ENCODE measurements around the gene MAST4. TPM values are rescaled to one million over a fixed set of nuclear protein-coding genes. Genes with fewer than 3 reads are reported as not detected.

MAST4 gene
- total RNA-seq, 4 donors from 2014 or later: 8.2 to 203 (median 35.5) TPM

DNA sequence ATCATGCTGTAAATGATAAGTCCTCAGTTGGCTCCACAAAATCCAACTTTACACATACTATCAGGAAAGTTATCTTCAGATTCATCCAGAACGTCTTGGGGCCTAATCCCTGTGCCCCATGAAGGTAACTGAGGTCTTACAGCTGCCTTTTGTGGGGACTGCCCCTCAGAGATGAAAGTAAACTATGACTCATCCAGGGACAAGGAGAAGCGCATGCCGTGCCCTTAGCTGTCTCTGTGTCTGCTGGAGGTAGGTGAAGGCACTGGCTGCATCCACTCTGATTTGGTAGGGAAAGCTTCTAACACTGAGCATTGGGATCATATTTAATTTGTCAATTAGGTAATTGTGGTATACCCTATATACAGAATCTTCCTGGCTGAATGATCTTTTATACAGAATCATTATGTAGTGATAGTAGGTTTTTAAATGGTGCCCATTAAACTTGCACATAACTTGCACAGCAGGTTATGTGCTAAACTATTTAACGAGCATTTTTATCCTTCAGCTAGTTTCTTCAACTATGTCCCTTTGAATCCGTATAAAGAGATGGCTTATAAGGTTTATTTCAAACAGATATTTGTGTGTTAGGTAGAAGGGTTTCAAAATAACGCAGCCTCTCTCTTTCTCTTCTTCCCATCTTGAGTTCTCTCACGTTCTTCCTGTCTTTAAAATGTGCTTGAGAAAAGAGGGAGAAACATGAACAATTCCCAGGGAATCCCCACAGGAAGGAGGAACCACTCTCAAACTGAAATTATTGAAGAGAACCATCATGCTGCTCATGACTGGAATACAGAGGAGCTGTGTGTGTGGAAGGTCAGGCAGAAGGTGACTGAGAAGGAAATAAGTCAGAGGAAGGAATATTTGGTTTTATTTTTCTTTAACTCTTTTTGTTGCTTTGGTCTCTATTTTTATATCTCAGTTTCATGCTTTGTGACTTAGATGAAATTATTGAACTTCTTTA is 349.5 kb downstream of the MAST4 start:
- H3K9me3 ChIP-seq: no peaks in the 10 kb centered on the region
- intact Hi-C loops (cut with DNase I; ENCODE audit: low total_unique reads): no loop called here
- no peak for TF ChIP-seq POLR2A (IDR thresholded peaks at IDR 0.05)
- TF ChIP-seq, protein P1, sequence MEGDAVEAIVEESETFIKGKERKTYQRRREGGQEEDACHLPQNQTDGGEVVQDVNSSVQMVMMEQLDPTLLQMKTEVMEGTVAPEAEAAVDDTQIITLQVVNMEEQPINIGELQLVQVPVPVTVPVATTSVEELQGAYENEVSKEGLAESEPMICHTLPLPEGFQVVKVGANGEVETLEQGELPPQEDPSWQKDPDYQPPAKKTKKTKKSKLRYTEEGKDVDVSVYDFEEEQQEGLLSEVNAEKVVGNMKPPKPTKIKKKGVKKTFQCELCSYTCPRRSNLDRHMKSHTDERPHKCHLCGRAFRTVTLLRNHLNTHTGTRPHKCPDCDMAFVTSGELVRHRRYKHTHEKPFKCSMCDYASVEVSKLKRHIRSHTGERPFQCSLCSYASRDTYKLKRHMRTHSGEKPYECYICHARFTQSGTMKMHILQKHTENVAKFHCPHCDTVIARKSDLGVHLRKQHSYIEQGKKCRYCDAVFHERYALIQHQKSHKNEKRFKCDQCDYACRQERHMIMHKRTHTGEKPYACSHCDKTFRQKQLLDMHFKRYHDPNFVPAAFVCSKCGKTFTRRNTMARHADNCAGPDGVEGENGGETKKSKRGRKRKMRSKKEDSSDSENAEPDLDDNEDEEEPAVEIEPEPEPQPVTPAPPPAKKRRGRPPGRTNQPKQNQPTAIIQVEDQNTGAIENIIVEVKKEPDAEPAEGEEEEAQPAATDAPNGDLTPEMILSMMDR (IDR thresholded peaks at IDR 0.05): no peak

DNA sequence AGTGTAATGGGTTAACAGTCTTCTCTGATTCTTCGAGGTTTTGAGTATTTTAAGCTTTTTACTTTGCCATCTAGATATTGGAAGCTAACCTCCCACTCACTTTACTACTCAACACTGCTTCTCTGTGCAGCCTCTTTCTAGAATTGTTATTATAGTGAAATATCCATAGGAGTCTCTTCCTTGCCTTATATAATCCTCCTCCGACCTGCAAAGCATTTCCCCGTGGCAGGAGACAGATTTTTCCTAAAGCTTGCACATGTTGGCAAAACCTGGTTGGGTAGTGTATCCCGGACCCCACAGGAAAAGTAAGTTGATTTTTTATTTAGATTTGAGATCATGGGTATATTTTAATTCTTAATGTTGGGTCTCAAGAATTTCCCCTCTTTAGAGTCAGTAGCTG is 351.3 kb downstream of the MAST4 start:
- Histone ChIP-seq H3K27me3 (no peaks in the 10 kb centered on the region), H3K4me1 (no peaks in the 10 kb centered on the region), H3K36me3 (no peaks in the 10 kb centered on the region), H3K9me3 (no peaks in the 10 kb centered on the region), H3K27ac (no peak overlapping the region), H3K4me3 (no peak overlapping the region)
- no peak for DNase-seq
- no peak for TF ChIP-seq POLR2A (IDR thresholded peaks at IDR 0.05)
- TF ChIP-seq, protein P1 (IDR thresholded peaks at IDR 0.05): no peak
- intact Hi-C loops (cut with DNase I; ENCODE audit: low total_unique reads): no loop called here

More for the DNA sequence above, 349.5 kb downstream of the MAST4 start:
- no peak overlapping the region for H3K4me3 ChIP-seq
- H3K27me3 ChIP-seq: no peaks in the 10 kb centered on the region
- no peak overlapping the region for H3K27ac ChIP-seq
- DNase-seq: no peak
- no peaks in the 10 kb centered on the region for H3K36me3 ChIP-seq
- H3K4me1 ChIP-seq: no peaks in the 10 kb centered on the region

DNA sequence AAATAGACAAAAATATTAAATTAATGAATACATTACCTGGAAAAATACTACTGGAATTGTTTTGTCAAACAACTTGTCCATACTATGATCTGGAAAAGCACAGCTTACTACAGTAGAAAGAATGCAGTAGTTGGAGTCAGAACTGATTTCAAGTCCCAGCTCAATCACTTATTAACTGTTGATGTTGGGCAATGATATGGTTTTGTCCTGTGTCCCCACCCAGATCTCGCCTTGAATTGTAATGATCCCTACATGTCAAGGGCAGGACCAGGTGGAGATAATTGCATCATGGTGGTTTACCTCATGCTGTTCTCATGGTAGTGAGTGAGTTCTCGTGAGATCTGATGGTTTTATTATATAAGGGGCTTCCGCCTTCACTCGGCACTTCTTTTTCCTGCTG is 352.9 kb downstream of the MAST4 start:
- no peaks in the 10 kb centered on the region for H3K27me3 ChIP-seq
- TF ChIP-seq, protein P1 (IDR thresholded peaks at IDR 0.05): no peak
- no peak for TF ChIP-seq POLR2A (IDR thresholded peaks at IDR 0.05)
- no peak overlapping the region for H3K4me3 ChIP-seq
- no peaks in the 10 kb centered on the region for H3K36me3 ChIP-seq
- no peaks in the 10 kb centered on the region for H3K9me3 ChIP-seq
- H3K4me1 ChIP-seq: no peaks in the 10 kb centered on the region
- intact Hi-C loops (cut with DNase I; ENCODE audit: low total_unique reads): no loop called here
- H3K27ac ChIP-seq: no peak overlapping the region
- DNase-seq: no peak

DNA sequence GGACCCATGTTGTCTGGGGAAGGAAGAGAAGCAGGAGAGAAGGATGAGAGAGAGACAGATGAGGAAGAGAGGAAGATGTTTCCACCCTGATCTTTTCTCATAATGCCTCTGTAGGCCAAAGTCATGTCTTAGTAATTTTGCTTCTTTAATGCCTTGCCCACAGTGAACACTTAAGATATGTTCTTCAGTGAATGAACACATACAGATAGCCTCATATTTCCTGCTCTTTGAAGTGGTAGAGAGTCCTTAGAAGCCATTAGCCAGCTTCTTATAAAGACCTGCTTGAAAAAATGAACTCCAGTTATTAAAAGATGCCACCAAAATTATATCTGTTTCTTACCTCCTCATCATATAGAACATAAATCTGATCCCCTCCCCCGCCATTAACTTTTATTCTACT is 356.0 kb downstream of the MAST4 start:
- Histone ChIP-seq H3K27me3 (no peaks in the 10 kb centered on the region), H3K27ac (no peak overlapping the region), H3K4me3 (no peak overlapping the region), H3K4me1 (no peaks in the 10 kb centered on the region), H3K9me3 (no peaks in the 10 kb centered on the region), H3K36me3 (no peaks in the 10 kb centered on the region)
- no peak for DNase-seq
- intact Hi-C loops (cut with DNase I; ENCODE audit: low total_unique reads): no loop called here
- TF ChIP-seq POLR2A (IDR thresholded peaks at IDR 0.05): no peak
- TF ChIP-seq, protein P1 (IDR thresholded peaks at IDR 0.05): no peak

DNA sequence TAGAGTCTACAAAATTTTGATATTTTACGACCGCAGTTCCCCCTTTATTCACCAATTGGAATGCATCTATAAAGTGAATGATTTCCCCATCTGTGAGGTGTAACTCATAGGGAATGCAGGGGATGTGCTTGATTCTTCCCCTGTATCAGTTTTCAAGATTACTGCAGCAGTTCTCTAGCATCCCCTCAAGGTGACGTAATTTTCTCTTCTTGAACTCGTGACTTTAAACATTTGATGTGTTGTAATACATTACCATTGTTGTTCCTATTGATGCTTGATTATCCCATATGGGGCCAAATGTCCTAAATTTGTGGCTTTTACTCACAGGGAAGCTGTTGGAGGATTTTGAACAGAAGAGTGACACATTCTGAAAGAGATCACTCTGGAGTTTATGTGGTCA is 360.2 kb downstream of the MAST4 start:
- no peak for DNase-seq
- Histone ChIP-seq H3K36me3 (no peaks in the 10 kb centered on the region), H3K4me1 (peaks cover 0 to 5% of the 10 kb centered on the region in 2 donors), H3K4me3 (no peak overlapping the region), H3K27ac (no peak overlapping the region), H3K9me3 (no peaks in the 10 kb centered on the region), H3K27me3 (no peaks in the 10 kb centered on the region)
- no peak for TF ChIP-seq POLR2A (IDR thresholded peaks at IDR 0.05)
- TF ChIP-seq, protein P1 (IDR thresholded peaks at IDR 0.05): no peak
- intact Hi-C loops (cut with DNase I; ENCODE audit: low total_unique reads): no loop called here

Data from uterus (tissue), 4 donors.